GM18498 (cell line): ENCODE results near the gene MYO1F.

Experiments
- ATAC-seq: cut with Tn5 transposase; IDR thresholded peaks from one replicate; pipeline ENCODE4 v1.9.1; 2021; ENCODE audit warnings: mild to moderate bottlenecking, moderate library complexity; ENCODE audit not compliant: unreplicated experiment

The MYO1F gene

GRCh38 chr19:8499048-8499833, 78.0 kb downstream of the MYO1F start:
- ATAC-seq: no peak

- ATAC-seq: no peak
These were observed 78.9 kb downstream of the MYO1F start for GRCh38 chr19:8498295-8498694.

GRCh38 chr19:8494158-8494557, 83.1 kb downstream of the MYO1F start:
- ATAC-seq: no peak

- ATAC-seq: no peak
These were observed 85.7 kb downstream of the MYO1F start for GRCh38 chr19:8491574-8491973.

DNA sequence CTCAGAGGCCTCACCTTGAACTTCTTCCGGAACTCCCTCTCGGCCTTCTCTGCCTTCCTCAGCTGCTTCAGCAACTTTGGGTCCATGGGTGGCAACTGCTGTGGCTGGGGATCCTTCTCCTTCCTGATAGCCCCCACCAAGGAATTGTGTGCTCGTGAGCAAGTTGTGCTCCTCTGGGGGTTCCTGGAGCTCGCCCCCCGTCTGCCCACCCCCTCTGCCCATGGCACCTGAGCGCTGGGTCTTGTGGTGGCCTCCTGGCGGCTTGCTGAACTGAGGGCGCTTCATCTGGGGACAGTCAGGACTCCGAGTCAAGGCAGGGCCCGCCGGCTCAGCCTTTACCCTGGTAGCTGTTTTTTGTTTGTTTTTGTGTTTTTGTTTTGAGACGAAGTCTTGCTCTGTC, 86.4 kb downstream of the MYO1F start:
- ATAC-seq: no peak

DNA sequence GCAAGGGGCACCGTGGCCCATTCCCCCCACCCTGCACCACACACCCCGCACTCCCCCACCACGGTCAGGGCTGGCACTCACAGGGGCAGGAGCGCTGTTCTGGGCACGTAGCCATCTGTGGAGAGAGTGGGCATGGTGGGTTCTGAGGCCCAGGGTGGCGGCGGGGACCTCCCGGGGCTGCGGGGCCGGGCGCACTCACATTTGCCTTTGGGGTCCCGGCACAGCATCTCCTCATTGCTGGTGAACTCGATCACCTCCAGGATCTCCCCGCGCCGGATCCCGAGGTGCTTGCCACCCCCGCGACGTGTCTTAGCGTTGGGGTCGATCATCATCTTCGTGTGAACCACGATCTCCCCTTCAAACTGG, 86.9 kb downstream of the MYO1F start:
- no peak for ATAC-seq

- no peak for ATAC-seq
These were observed 87.5 kb downstream of the MYO1F start for GRCh38 chr19:8489561-8490394.

DNA sequence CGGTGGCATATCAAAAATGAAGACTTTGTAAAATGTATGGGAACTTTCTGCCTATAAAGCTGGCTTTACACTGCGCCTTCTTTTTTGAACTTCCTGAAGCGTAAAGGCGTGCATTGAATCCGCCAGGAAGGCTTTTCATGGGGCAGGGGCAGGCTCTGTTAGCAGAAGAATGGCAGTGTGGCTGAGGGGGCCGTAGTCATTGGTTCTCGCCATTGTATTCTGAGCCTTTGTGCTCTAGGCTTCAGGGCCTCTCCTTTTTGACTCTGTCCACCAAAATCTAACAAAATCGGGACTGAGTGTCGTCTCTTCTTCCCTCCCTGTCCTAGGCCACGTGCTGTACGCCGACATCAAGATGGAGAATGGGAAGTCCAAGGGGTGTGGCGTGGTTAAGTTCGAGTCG, 88.9 kb downstream of the MYO1F start:
- no peak for ATAC-seq

GRCh38 chr19:8487137-8487851, 89.9 kb downstream of the MYO1F start:
- ATAC-seq: peak; percentile 67

GRCh38 chr19:8486661-8487136, 90.5 kb downstream of the MYO1F start:
- no peak for ATAC-seq

DNA sequence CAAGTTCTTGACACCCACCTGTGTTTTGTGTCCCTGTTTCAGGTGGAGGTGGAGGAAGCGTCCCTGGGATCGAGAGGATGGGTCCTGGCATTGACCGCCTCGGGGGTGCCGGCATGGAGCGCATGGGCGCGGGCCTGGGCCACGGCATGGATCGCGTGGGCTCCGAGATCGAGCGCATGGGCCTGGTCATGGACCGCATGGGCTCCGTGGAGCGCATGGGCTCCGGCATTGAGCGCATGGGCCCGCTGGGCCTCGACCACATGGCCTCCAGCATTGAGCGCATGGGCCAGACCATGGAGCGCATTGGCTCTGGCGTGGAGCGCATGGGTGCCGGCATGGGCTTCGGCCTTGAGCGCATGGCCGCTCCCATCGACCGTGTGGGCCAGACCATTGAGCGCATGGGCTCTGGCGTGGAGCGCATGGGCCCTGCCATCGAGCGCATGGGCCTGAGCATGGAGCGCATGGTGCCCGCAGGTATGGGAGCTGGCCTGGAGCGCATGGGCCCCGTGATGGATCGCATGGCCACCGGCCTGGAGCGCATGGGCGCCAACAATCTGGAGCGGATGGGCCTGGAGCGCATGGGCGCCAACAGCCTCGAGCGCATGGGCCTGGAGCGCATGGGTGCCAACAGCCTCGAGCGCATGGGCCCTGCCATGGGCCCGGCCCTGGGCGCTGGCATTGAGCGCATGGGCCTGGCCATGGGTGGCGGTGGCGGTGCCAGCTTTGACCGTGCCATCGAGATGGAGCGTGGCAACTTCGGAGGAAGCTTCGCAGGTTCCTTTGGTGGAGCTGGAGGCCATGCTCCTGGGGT, 91.5 kb downstream of the MYO1F start:
- no peak for ATAC-seq

- no peak for ATAC-seq
These were observed 92.8 kb downstream of the MYO1F start for GRCh38 chr19:8484331-8484894.

GRCh38 chr19:8483165-8483564, 94.1 kb downstream of the MYO1F start:
- ATAC-seq: no peak

DNA sequence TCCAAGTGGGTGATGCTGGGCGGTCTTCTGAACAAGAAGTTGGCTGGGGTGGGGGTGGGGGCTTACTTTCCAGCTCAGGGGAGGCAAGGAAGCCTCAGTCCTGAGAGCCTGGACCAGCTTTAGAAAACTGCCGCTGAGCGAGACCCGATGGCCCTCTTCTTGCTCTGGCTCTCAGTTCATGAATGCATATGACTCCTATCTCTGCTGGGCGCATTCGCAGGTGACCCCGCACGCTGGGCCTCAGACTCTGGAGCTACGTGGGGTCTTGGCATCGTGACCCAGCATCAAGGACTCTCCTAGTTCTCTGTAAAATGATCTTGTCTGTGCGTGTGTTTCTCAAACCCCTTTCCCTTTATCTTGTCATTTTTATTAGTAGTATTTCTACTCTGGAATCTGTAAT, 94.5 kb downstream of the MYO1F start:
- ATAC-seq: no peak

GRCh38 chr19:8481616-8482015, 95.6 kb downstream of the MYO1F start:
- ATAC-seq: no peak

- ATAC-seq: no peak
These were observed 96.0 kb downstream of the MYO1F start for GRCh38 chr19:8481201-8481600.

GRCh38 chr19:8478598-8478997, 98.6 kb downstream of the MYO1F start:
- no peak for ATAC-seq

DNA sequence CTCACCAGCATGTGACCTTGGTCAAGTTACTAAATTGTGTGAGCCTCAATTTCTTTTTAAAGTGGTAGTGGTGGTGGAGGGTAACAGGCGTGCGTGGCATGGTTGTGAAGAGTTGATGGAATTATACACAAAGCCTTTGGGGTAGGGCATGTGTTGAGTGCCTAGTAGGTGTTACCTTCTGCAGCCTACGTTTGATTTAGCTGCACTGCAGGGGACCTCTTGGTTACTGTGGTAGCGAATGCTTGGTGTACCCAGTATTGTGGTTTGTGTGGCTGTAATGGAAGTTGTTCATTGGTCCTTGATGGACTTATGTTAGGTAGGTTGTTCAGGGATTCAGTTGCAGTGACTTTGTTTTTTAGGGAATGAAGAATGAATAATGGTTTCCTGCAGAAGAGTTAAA, 99.4 kb downstream of the MYO1F start:
- ATAC-seq: no peak

GRCh38 chr19:8476524-8476923, 100.7 kb downstream of the MYO1F start:
- no peak for ATAC-seq

- ATAC-seq: no peak
These were observed 102.2 kb downstream of the MYO1F start for GRCh38 chr19:8475005-8475404.
